Pulmonary artery endothelial cell (primary cell): ENCODE results near the gene PUDP. TPM values are rescaled to one million over a fixed set of nuclear protein-coding genes. Genes with fewer than 3 reads are reported as not detected.

Experiments used
- DNase-seq: peaks from one replicate; pipeline ENCODE4 v3.0.0-alpha.2; 2011; ENCODE audit warnings: low read depth, low spot score
- total RNA-seq: library from RNA; depleted of rRNA; stranded (reverse); fragments of >200 nt; gene quantifications from 2 replicates; pipeline ENCODE4 v1.2.3, GENCODE V29; 2014

PUDP gene
- total RNA-seq, 1 donor from 2014 or later, result 7.4 TPM

DNA sequence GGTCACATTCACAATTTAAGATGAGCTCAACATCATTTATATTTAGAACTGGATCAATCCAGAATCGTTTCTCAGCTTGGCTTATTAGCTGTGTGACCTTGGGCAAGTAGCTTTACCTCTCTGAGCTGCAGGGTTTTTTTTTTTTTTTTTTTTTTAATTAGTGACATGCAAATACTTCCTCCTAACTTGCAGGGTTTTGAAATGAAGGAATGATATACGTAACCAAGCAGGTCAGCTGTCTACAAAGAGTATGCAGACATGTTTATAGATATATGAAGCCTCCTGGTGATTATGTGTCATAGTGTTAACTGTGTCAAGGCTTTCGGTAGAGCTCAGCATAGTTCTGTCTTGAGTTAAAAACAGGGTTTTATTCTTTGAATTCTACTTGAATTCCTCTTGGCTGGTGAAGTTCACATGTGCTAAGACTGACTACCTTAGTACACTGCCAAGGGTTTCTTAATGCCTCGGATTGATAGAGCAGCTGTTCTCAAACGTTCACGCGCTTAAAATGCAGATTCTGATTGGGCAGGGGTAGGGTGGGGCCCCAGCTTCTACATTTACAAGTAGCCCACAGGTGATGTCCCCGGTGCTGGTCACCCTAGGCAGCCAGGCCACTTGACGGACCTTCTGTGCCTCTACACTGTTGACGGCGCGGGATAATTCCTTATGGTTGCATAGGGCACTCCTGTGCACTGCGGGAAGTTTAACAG, 1.1 kb downstream of the PUDP start:
- DNase-seq, result no peak

DNA sequence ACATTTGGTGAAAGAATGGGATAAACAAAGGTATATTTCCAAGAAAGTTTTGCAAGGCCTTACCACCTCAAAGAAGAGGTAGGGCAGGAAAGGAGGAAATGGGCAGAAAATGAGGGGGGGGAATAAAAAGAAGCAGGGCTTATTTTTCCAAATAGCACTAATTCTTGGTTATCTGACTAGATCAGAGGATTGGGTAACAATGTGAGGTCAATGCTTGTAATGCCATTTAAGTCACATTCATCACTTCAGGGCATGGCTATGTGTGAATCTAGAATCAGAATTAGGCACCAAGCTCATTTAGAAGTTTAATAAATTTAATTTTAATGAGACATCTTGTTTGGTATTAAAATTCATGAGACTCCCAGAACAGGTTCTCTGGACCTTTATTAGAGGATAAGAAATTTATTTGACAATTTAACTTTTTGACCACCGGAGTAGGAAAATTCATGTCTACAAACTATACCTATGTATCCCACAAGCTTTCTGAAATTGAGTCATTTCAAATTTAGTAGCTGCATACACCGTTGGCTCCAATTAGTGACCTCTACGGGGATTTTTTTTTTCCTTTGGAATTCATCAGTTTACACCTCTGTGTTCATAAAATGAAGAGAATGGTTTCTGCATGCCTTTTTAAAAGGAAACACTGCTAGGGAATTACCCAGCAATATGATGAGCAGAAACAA, 1.8 kb downstream of the PUDP start:
- DNase-seq, result no peak

DNA sequence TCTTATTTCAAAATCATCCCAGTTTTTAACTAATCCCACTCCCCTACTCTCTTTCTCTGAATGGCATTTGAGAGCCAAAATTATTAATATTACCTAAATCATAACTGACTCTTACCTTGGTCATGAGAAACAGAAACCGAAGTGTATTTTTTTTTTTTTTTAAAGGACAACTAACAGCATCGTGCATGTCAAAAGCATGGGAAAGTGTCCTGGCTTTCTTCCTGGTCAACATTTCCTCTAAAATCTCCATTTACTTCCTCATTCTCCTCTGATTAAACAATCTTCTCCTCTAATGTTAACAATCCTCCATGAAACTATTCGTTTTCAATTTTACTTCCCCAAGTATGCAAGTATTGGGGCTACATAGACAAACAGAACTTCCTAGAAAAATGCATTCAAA, 2.5 kb downstream of the PUDP start:
- no peak for DNase-seq

- DNase-seq, result no peak
Observed at GRCh38 chrX:7143941-7144525, 3.9 kb downstream of the PUDP start.

- no peak for DNase-seq
Observed at GRCh38 chrX:7143076-7143475, 4.9 kb downstream of the PUDP start.

DNA sequence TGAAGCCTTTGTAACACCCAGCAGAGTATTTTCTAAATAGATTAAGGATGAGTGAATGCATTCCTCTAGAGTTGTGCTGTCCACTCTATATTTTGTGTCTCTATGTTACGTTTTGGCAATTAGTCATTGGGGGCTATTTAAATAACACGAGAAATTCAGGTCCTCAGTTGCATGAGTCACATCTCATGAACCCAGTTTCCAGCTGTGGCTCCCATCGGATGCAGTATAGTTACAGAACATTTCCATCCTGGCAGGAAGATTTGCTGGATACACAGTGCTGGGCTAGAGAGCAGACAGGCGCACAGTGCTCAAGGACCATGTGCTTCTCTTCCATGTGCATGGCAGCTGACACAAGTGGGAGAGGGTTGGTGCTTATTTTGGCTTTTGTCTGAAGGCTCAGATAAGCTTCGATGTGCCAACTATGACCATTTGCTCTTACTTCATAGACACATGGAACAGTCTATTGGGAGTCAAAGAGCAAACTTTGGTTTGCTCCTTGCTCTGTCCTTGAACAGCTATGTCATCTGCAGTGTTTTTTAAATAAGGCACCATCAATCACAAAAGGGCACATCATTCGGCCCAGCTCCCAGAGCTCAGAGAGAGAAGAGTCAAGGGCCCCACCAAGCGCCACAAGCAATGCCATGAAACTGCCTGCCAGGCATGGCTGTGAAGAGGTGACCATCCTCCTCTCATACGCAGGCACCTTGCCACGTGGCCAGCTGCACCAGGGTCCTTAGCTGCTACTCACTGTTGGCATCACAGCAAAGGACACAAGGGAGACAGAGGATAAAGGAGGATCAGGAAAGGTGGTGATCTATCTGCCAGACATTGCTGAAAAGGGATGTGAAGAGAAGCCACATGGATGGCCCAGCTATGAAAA, 8.5 kb downstream of the PUDP start:
- DNase-seq, result no peak

DNA sequence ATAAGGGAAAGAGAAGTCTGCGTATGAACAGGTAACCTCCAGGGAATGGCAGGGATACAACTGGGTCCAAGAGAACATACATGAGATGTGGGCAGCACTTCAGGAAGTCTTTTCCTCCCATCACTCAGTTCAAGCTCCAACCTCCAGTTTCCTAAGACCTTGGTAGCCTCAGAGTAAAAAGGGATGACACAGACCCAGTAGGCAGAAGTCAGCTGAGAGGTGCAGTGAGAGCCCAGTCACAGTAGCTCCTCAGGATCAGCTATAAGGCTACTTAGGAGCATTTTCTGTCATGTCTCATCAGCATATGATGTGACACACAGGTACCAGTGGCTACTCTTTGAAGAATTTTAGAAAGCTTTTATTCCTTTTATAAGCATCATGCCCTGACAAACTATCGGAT, 13.0 kb downstream of the PUDP start:
- DNase-seq, result no peak

DNA sequence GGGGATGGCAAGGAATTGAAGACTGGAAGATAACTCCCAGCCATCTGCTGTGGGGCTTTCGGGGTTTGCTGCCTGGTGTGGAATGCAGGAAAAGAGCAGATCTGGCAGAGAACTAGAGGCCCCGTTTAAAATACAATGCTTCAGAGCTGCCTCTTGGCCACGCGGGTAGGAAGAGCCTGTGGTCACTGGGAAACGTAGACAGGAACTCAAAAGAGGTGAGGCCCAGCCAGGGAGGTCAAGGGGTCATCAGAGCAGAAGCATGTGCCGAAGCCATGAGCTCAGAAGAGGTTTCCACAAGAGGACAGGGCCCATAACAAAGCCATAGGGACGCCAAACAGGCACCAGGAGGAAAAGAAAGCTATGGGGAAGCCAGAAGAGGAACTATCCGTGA, 14.9 kb downstream of the PUDP start:
- DNase-seq, result peak; percentile 56

DNA sequence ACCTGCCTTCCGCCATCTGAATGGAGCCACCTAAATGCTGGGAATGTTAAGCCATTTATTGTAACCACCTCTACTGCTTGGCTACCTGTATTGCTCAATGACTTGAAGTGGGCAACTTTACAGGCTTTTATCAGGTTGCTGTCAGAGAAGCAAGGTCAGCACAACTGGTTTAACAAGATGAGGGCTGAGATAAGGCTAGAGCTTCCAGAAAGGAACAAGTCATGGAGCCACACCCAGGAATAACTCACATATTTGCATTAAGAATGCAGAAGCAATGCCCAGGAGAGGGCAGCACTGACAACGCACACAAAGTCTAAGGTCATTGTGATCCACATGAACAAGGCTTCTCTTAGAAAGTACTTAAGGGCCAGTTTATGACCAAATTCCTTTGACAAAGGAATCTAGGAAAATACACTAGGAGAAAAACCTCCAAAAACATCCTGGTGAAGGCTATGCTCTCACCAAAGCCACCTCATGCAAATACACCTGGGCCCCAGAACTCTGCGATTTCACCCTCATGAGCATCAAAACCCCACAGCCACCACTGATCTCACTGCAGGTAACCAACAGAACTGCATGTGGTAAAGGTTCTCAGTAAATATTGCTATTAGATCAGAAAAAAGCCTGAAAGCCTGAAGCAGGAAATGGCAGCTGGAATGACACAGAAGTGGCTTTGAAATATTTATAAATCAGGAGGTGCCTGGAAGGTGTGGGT, 15.5 kb downstream of the PUDP start:
- peak; percentile 41 for DNase-seq

GRCh38 chrX:7131621-7132020, 16.3 kb downstream of the PUDP start:
- no peak for DNase-seq

DNA sequence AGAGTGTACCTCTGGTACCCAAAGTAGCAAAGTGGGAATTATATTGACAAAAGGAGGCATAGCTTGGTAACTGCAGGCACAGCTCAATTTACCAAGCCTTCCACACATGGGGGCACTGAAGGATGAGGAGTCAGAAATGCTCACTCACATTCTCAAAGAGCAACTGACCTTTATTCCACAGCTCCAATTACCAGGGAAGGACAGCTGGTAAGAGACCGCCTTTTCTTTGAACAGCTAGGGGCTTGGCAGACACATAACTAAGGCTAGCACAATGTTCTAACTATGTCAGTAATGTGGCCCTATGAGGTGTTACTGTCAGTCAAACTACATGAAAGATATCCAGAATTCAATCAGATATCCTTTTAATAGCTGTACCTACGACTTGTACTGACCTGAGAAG, 20.9 kb downstream of the PUDP start:
- no peak for DNase-seq

DNA sequence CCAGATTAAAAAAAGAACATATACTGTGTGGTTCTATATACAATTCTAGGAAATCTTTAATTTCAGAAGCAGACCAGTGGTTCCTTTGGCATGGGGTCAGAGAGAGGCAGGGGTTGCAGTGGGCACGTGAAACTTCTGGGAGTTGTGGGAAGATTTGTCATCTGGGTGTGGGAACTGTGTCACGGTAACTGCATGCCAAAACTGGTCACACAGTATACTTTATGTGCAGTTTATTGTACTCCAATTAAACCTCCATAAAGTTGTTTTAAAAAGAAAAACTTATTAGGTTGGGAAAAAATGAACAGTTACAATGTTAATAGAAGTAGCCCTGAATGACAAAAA, 27.1 kb downstream of the PUDP start:
- DNase-seq, result no peak

DNA sequence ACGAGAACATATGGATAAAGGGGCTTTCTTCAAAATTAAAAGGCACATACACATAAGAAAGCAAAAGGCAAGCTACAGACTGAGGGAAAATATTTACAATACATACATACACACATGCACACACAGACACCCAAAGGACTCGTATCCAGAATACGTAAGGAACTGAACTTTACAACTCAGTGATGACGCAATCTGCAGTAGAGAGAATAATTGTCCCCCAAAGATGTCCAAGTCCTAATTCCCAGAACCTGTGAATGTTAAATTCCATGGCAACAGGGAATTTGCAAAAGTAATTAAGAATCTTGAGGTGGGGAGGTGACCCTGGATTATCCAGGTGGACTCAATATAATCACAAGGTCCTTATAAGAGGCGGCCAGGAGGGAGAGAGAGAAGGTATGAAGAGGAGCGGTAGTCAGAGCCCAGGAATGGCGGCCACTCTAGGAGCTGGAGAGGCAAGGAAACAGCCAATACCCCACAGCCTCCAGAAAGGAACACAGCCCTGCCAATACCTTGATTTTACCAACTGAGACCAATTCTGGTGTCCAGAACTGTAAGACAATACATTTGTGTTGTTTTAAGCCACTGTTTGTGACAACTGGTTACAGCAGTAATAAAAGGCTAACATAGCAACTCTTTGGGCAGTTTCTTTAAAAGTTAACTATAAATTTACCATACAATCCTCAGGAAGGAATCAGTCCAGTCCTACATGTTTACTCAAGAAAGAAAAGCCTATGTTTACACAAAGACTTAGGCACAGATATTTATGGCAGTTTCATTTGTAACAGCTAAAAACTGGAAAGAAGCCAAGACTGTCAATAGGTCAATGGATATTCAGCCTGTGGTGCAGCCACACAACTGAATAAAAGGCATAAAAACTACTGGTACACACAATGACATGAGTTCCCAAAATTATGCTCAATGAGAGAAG, 27.7 kb downstream of the PUDP start:
- peak; percentile 36 for DNase-seq

- no peak for DNase-seq
Observed at GRCh38 chrX:7117587-7117986, 30.4 kb downstream of the PUDP start.

GRCh38 chrX:7116081-7116480, 31.9 kb downstream of the PUDP start:
- DNase-seq, result no peak

DNA sequence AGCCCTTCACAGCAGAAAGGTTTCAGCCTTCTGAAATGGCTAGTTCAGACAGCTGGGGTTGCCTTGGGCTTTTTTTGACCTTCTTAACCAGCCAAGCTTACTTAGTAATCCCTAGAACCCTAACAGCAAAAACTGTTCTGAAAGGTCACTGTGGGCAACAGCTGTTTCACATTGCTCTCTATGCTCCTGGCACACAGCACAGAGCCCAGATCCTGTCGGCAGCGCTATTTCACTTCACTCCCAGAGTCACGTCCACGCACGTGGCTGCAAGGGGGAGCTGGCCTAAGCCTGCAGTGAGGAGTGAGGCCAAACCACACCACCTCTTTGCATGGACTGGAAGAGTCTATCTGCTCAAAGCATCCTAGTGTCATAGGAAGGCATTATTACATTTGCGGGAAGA, 32.4 kb downstream of the PUDP start:
- no peak for DNase-seq

DNA sequence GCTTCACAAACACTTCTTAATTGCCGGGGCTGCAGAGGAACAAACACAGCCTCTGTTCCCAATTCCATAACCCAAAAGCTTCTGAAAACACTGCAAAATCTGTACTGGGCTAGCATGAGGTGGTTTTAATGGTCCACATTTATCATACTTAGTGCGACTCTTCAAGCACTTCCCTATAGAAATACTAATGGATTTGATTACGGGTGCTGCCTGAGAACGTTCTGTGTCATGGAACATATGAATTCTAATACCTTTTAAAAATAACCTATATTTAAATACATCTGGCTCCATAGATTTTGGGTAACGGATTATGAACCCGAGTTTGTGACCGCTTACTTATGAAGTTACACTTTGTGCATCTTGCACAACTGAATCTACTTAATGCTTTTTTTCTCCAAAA, 35.9 kb downstream of the PUDP start:
- no peak for DNase-seq

GRCh38 chrX:7111518-7111917, 36.4 kb downstream of the PUDP start:
- no peak for DNase-seq

DNA sequence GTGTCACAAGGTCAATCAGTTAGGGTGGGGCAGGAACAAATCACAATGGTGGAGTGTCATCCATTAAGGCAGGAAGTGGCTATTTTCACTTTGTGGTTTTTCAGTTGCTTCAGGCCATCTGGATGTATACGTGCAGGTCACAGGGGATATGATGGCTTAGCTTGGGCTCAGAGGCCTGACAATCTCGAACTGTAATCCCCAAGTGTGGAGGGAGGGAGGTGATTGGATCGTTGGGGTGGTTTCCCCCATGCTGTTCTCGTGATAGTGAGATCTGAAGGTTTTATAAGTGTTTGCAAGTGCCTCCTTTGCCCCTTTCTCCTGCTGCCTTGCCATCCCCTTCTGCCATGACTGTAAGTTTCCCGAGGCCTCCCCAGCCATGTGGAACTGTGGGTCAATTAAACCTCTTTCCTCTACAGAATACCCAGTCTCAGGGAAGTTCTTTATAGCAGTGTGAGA, 37.1 kb downstream of the PUDP start:
- no peak for DNase-seq
